ENCODE results near the gene DCST2.

GRCh38 chr1:155083052-155083541 is 49.5 kb upstream of the DCST2 start:
- TF ChIP-seq CTCF (IDR thresholded peaks at IDR 0.05; ENCODE audit: extremely low read depth in 1 of 2, insufficient read depth in 1 of 2, low read depth in 1 of 2, low read length in 2 of 2) (no peak), POLR2AphosphoS5 (IDR thresholded peaks at IDR 0.05; ENCODE audit: insufficient read depth, low read depth, low read length) (no peak), POLR2A (IDR thresholded peaks at IDR 0.05; ENCODE audit: low read depth, low read length) (no peak), EZH2 (IDR thresholded peaks at IDR 0.05; ENCODE audit: borderline replicate concordance, low read depth, low read length, severe bottlenecking) (no peak), JUN (IDR thresholded peaks at IDR 0.05; ENCODE audit: borderline replicate concordance, insufficient read depth, insufficient read length, low read depth) (no peak), MAX (IDR thresholded peaks at IDR 0.05; ENCODE audit: insufficient read depth, insufficient read length) (no peak), FOS (IDR thresholded peaks at IDR 0.05; ENCODE audit: borderline replicate concordance, insufficient read depth, low read length) (no peak), MYC (IDR thresholded peaks at IDR 0.05; ENCODE audit: low read depth, low read length) (no peak), GATA2 (IDR thresholded peaks at IDR 0.05; ENCODE audit: insufficient read depth, insufficient read length, low read depth, low read length) (no peak)

Data from endothelial cell of umbilical vein (primary cell).